ENCODE results near the gene SGMS1. TPM values are rescaled to one million over a fixed set of nuclear protein-coding genes. Genes with fewer than 3 reads are reported as not detected.
A peak's percentile ranks its signal among the peaks of the same experiment; 100 is the strongest.
"Not testable (repeated sequence)": the region's sequence is repeated elsewhere in the genome, so short reads cannot be mapped to it uniquely, and the experiment has no call there.

The SGMS1 gene
- total RNA-seq, 1 donor from 2014 or later, result 18.6 TPM

GRCh38 chr10:50364730-50365129, 259.0 kb downstream of the SGMS1 start:
- not testable (repeated sequence) for H3K4me3 Mint-ChIP-seq; DNase-seq (ENCODE audit: low spot score); H3K27ac Mint-ChIP-seq; H3K27me3 Mint-ChIP-seq (ENCODE audit: insufficient read depth)
- H3K36me3 Mint-ChIP-seq (ENCODE audit: low read depth), result peaks cover 29% of the 10 kb centered on the region
- H3K9me3 Mint-ChIP-seq, result peaks cover 11% of the 10 kb centered on the region
- peaks cover 13% of the 10 kb centered on the region for H3K4me1 Mint-ChIP-seq (ENCODE audit: low read depth)
- intact Hi-C loops (cut with micrococcal nuclease), result loop anchor here (2.0 kb wide), 1 partner anchor 258 kb away; the partner anchor contains the start of gene SGMS1

GRCh38 chr10:50362547-50363125, 261.1 kb downstream of the SGMS1 start:
- intact Hi-C loops (cut with micrococcal nuclease), result no loop called here
- Mint-ChIP-seq H3K27ac (no peak overlapping the region), H3K4me3 (no peak overlapping the region)

GRCh38 chr10:50361946-50362345, 261.8 kb downstream of the SGMS1 start:
- Mint-ChIP-seq H3K27me3 (ENCODE audit: insufficient read depth) (no peaks in the 10 kb centered on the region), H3K4me3 (no peak overlapping the region), H3K27ac (no peak overlapping the region), H3K4me1 (ENCODE audit: low read depth) (peaks cover 13% of the 10 kb centered on the region), H3K36me3 (ENCODE audit: low read depth) (peaks cover 24% of the 10 kb centered on the region), H3K9me3 (peaks cover 11% of the 10 kb centered on the region)
- intact Hi-C loops (cut with micrococcal nuclease), result no loop called here
- no peak for DNase-seq (ENCODE audit: low spot score)

More at GRCh38 chr10:50362547-50363125, 261.1 kb downstream of the SGMS1 start:
- H3K9me3 Mint-ChIP-seq, result peaks cover 11% of the 10 kb centered on the region
- peaks cover 13% of the 10 kb centered on the region for H3K4me1 Mint-ChIP-seq (ENCODE audit: low read depth)
- DNase-seq (ENCODE audit: low spot score), result no peak
- peaks cover 24% of the 10 kb centered on the region for H3K36me3 Mint-ChIP-seq (ENCODE audit: low read depth)
- H3K27me3 Mint-ChIP-seq (ENCODE audit: insufficient read depth), result no peaks in the 10 kb centered on the region

GRCh38 chr10:50360077-50360850, 263.5 kb downstream of the SGMS1 start:
- H3K4me3 Mint-ChIP-seq, result no peak overlapping the region
- H3K27ac Mint-ChIP-seq, result no peak overlapping the region
- intact Hi-C loops (cut with micrococcal nuclease), result no loop called here

GRCh38 chr10:50358925-50359687, 264.6 kb downstream of the SGMS1 start:
- Mint-ChIP-seq H3K27ac (no peak overlapping the region), H3K4me1 (ENCODE audit: low read depth) (peaks cover 7% of the 10 kb centered on the region), H3K9me3 (peaks cover 19% of the 10 kb centered on the region), H3K36me3 (ENCODE audit: low read depth) (peaks cover 10% of the 10 kb centered on the region), H3K4me3 (no peak overlapping the region), H3K27me3 (ENCODE audit: insufficient read depth) (no peaks in the 10 kb centered on the region)
- intact Hi-C loops (cut with micrococcal nuclease), result no loop called here
- no peak for DNase-seq (ENCODE audit: low spot score)

More at GRCh38 chr10:50360077-50360850, 263.5 kb downstream of the SGMS1 start:
- DNase-seq (ENCODE audit: low spot score), result no peak
- Mint-ChIP-seq H3K36me3 (ENCODE audit: low read depth) (peaks cover 16% of the 10 kb centered on the region), H3K9me3 (peaks cover 12% of the 10 kb centered on the region), H3K4me1 (ENCODE audit: low read depth) (peaks cover 13% of the 10 kb centered on the region), H3K27me3 (ENCODE audit: insufficient read depth) (no peaks in the 10 kb centered on the region)

GRCh38 chr10:50358411-50358810, 265.3 kb downstream of the SGMS1 start:
- no peaks in the 10 kb centered on the region for H3K27me3 Mint-ChIP-seq (ENCODE audit: insufficient read depth)
- H3K27ac Mint-ChIP-seq, result no peak overlapping the region
- intact Hi-C loops (cut with micrococcal nuclease), result no loop called here
- peaks cover 15% of the 10 kb centered on the region for H3K9me3 Mint-ChIP-seq
- peaks cover 7% of the 10 kb centered on the region for H3K4me1 Mint-ChIP-seq (ENCODE audit: low read depth)
- no peak overlapping the region for H3K4me3 Mint-ChIP-seq
- DNase-seq (ENCODE audit: low spot score), result no peak
- H3K36me3 Mint-ChIP-seq (ENCODE audit: low read depth), result peaks cover 7% of the 10 kb centered on the region

GRCh38 chr10:50356481-50356832, 267.3 kb downstream of the SGMS1 start:
- H3K27me3 Mint-ChIP-seq (ENCODE audit: insufficient read depth); H3K27ac Mint-ChIP-seq; H3K36me3 Mint-ChIP-seq (ENCODE audit: low read depth); DNase-seq (ENCODE audit: low spot score); H3K4me1 Mint-ChIP-seq (ENCODE audit: low read depth); H3K4me3 Mint-ChIP-seq; intact Hi-C loops (cut with micrococcal nuclease): not testable (repeated sequence)
- peaks cover 13% of the 10 kb centered on the region for H3K9me3 Mint-ChIP-seq

GRCh38 chr10:50355693-50356480, 267.9 kb downstream of the SGMS1 start:
- not testable (repeated sequence) for H3K4me3 Mint-ChIP-seq

GRCh38 chr10:50351483-50352146, 272.1 kb downstream of the SGMS1 start:
- Mint-ChIP-seq H3K27ac (no peak overlapping the region), H3K9me3 (peaks cover 33% of the 10 kb centered on the region), H3K4me3 (no peak overlapping the region), H3K36me3 (ENCODE audit: low read depth) (peaks cover 27% of the 10 kb centered on the region), H3K27me3 (ENCODE audit: insufficient read depth) (no peaks in the 10 kb centered on the region), H3K4me1 (ENCODE audit: low read depth) (peaks cover 21% of the 10 kb centered on the region)
- no peak for DNase-seq (ENCODE audit: low spot score)
- intact Hi-C loops (cut with micrococcal nuclease), result no loop called here

More at GRCh38 chr10:50355693-50356480, 267.9 kb downstream of the SGMS1 start:
- DNase-seq (ENCODE audit: low spot score); intact Hi-C loops (cut with micrococcal nuclease); H3K36me3 Mint-ChIP-seq (ENCODE audit: low read depth); H3K27me3 Mint-ChIP-seq (ENCODE audit: insufficient read depth); H3K4me1 Mint-ChIP-seq (ENCODE audit: low read depth); H3K27ac Mint-ChIP-seq: not testable (repeated sequence)
- peaks cover 18% of the 10 kb centered on the region for H3K9me3 Mint-ChIP-seq

GRCh38 chr10:50350366-50350765, 273.4 kb downstream of the SGMS1 start:
- H3K9me3 Mint-ChIP-seq, result peaks cover 33% of the 10 kb centered on the region
- peaks cover 27% of the 10 kb centered on the region for H3K36me3 Mint-ChIP-seq (ENCODE audit: low read depth)
- H3K27ac Mint-ChIP-seq, result no peak overlapping the region
- peaks cover 28% of the 10 kb centered on the region for H3K4me1 Mint-ChIP-seq (ENCODE audit: low read depth)
- no peaks in the 10 kb centered on the region for H3K27me3 Mint-ChIP-seq (ENCODE audit: insufficient read depth)
- intact Hi-C loops (cut with micrococcal nuclease), result no loop called here
- no peak overlapping the region for H3K4me3 Mint-ChIP-seq
- DNase-seq (ENCODE audit: low spot score), result no peak

- Mint-ChIP-seq H3K4me3 (no peak overlapping the region), H3K9me3 (peaks cover 28% of the 10 kb centered on the region), H3K36me3 (ENCODE audit: low read depth) (peaks cover 27% of the 10 kb centered on the region), H3K4me1 (ENCODE audit: low read depth) (peaks cover 28% of the 10 kb centered on the region), H3K27me3 (ENCODE audit: insufficient read depth) (no peaks in the 10 kb centered on the region), H3K27ac (no peak overlapping the region)
- no peak for DNase-seq (ENCODE audit: low spot score)
- intact Hi-C loops (cut with micrococcal nuclease), result no loop called here
Measured at GRCh38 chr10:50349554-50349953, 274.2 kb downstream of the SGMS1 start.

- peaks cover 33% of the 10 kb centered on the region for H3K36me3 Mint-ChIP-seq (ENCODE audit: low read depth)
- H3K4me1 Mint-ChIP-seq (ENCODE audit: low read depth), result peaks cover 28% of the 10 kb centered on the region
- peak overlapping the region; percentile 6 for H3K4me3 Mint-ChIP-seq
- peaks cover 24% of the 10 kb centered on the region for H3K9me3 Mint-ChIP-seq
- intact Hi-C loops (cut with micrococcal nuclease), result no loop called here
- H3K27ac Mint-ChIP-seq, result peak overlapping the region; percentile 28
- no peaks in the 10 kb centered on the region for H3K27me3 Mint-ChIP-seq (ENCODE audit: insufficient read depth)
- peak; percentile 5 for DNase-seq (ENCODE audit: low spot score)
Measured at GRCh38 chr10:50347394-50347802, 276.4 kb downstream of the SGMS1 start.

Data from activated T-helper 1 cell treated with anti-CD3 and anti-CD28 coated beads, Interleukin-12 subunit alpha, Interleukin-12 subunit beta, Interleukin-2, Interleukin-4 antibody, amounts not matched to agents 30 ng/mL and 10 ng/mL and 1 ng/mL, durations not matched to agents 14 hours and 24 hours and 36 hours (primary cell).